Esophagus (tissue), 2 donors: ENCODE measurements around the gene SYCP1. TPM values are rescaled to one million over a fixed set of nuclear protein-coding genes. Genes with fewer than 3 reads are reported as not detected.

ENCODE experiments used
- H3K27ac ChIP-seq, 2 donors: one replicate each; pipeline ENCODE4 v1.5.1; 2013; ENCODE audit warnings: low read depth in 2 of 2, mild to moderate bottlenecking in 2 of 2, inconsistent platforms in 1 of 2, low read length in 1 of 2, moderate library complexity in 1 of 2
- H3K27me3 ChIP-seq, 2 donors: one replicate each; pipeline ENCODE4 v1.6.1; 2013; ENCODE audit warnings: low read length in 2 of 2, control low read depth in 1 of 2, mild to moderate bottlenecking in 1 of 2; ENCODE audit not compliant: insufficient read depth in 2 of 2, control insufficient read depth in 1 of 2
- H3K36me3 ChIP-seq, 2 donors: one replicate each; pipeline ENCODE4 v1.6.1; 2013; ENCODE audit warnings: low read length in 1 of 2; ENCODE audit not compliant: control insufficient read depth in 2 of 2, insufficient read depth in 2 of 2
- H3K4me1 ChIP-seq, 2 donors: one replicate each; pipeline ENCODE4 v1.6.1; 2013; ENCODE audit warnings: low read length in 1 of 2; ENCODE audit not compliant: control insufficient read depth in 2 of 2, insufficient read depth in 2 of 2
- H3K4me3 ChIP-seq, 2 donors: one replicate each; pipeline ENCODE4 v1.5.1; 2013; ENCODE audit warnings: low read length in 2 of 2, mild to moderate bottlenecking in 2 of 2, low read depth in 1 of 2, moderate library complexity in 1 of 2
- H3K9me3 ChIP-seq, 2 donors: one replicate each; pipeline ENCODE4 v1.6.1; 2013; ENCODE audit warnings: mild to moderate bottlenecking in 2 of 2, low read depth in 1 of 2, low read length in 1 of 2, moderate library complexity in 1 of 2; ENCODE audit not compliant: control insufficient read depth in 2 of 2, insufficient read depth in 1 of 2
- WGBS, 2 donors: extraction: QIAGEN DNeasy Blood & Tissue Kit; methylation state at CpG; one replicate each; pipeline ENCODE4 v1.1.7; 2013; 5-methylcytosine and 5-hydroxymethylcytosine counted together
- polyA plus RNA-seq, 2 donors: library from polyadenylated mRNA; stranded (reverse); fragments of 200-250 nt; gene quantifications; one replicate each; pipeline ENCODE4 v1.2.3, GENCODE V29; 2013
- donor health status: healthy with polysubstance abuse.
- donor health status: Bipolar disorder and iron deficiency.

Gene SYCP1
- polyA plus RNA-seq, 2 donors, result not detected

- WGBS, 2 donors, result 77 to 80% methylated on average over 2 of the region's 2 CpGs
- no peaks in the 10 kb centered on the region for H3K9me3 ChIP-seq
- H3K27ac ChIP-seq, result no peak overlapping the region
- H3K27me3 ChIP-seq, result no peaks in the 10 kb centered on the region
- no peak overlapping the region for H3K4me3 ChIP-seq
- H3K36me3 ChIP-seq, result no peaks in the 10 kb centered on the region
- H3K4me1 ChIP-seq, result no peaks in the 10 kb centered on the region
These were observed 185.8 kb downstream of the SYCP1 start for GRCh38 chr1:115040501-115040900.

DNA sequence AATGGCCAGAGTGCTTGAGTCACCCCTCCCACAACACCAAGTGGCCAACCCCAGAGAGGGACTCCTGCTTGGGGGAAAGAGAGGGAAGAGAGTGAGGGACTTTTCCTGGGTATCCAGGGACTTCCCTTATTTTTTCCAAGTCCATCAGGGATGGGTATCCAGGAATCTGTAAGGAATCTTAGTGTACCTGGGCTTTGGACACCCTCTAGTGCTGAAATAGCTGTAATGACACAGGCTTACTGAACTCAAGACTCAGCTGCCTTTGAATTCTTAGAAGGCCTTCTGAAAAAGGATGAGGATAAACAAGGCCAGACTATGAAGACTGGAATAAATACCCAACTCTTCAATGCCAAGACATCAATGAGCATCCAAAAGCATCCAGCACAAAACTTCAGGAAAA lies 187.0 kb downstream of the SYCP1 start:
- H3K36me3 ChIP-seq, result no peaks in the 10 kb centered on the region
- no peaks in the 10 kb centered on the region for H3K4me1 ChIP-seq
- H3K27me3 ChIP-seq, result no peaks in the 10 kb centered on the region
- no peak overlapping the region for H3K4me3 ChIP-seq
- H3K9me3 ChIP-seq, result no peaks in the 10 kb centered on the region
- H3K27ac ChIP-seq, result no peak overlapping the region

Other genes starting within 250 kb of the SYCP1 start
- gene DENND2C, start 184.8 kb upstream of the SYCP1 start, polyA plus RNA-seq, result 10 to 100 TPM; 21.4 to 35.6 TPM
- gene AMPD1, start 159.3 kb upstream of the SYCP1 start, polyA plus RNA-seq, result under 1 TPM; 0.11 to 0.18 TPM
- gene NRAS, start 138.1 kb upstream of the SYCP1 start, polyA plus RNA-seq, result 10 to 100 TPM; 12.7 to 12.8 TPM
- 100 to 1,000 TPM in 1 of 2 donors, 10 to 100 TPM in 1; 77.0 to 146 TPM for gene CSDE1, start 96.9 kb upstream of the SYCP1 start, polyA plus RNA-seq
- 10 to 100 TPM; 13.6 to 16.4 TPM for gene SIKE1, start 74.2 kb upstream of the SYCP1 start, polyA plus RNA-seq
- not detected for gene TSHB, start 175.0 kb downstream of the SYCP1 start, polyA plus RNA-seq
- gene TSPAN2, start 234.6 kb downstream of the SYCP1 start, polyA plus RNA-seq, result 1 to 10 TPM; 1.7 to 4.2 TPM